Measurements from ENCODE around the gene ARL6IP6. TPM values are rescaled to one million over a fixed set of nuclear protein-coding genes. Genes with fewer than 3 reads are reported as not detected.
"Not testable (repeated sequence)": the region's sequence is repeated elsewhere in the genome, so short reads cannot be mapped to it uniquely, and the experiment has no call there.

The ARL6IP6 gene
- total RNA-seq, 1 donor from 2014 or later = 26.6 TPM

DNA sequence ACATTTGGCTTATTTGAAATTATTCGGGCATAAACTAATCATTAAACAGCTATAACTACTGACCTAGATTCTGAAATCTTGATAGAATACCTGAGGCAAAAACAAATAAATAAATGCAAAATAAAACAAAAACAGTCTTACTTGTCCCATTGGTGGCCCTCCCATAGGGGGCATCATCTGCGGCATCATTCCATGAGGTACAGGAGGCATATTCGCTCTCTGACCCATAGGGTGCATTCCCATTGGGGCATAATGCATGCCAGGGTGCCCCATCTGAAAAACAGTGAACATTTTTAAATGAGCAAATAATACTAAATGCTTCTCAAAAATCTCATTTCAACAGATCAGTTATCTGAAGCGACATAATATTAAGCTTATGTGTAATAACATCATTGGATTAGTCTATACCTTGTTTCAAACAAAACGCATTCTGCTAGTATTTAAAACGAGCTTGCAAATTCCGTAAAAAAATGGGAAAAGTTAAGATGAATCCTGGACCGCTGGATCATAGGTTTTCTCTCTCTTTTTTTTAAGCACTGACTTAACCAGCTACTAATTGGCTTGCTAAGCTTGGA is 2.5 kb upstream of the ARL6IP6 start:
- H3K4me1 Mint-ChIP-seq (ENCODE audit: unreplicated experiment) = peaks cover 27% of the 10 kb centered on the region
- no peaks in the 10 kb centered on the region for H3K9me3 Mint-ChIP-seq
- TF ChIP-seq, protein P1, sequence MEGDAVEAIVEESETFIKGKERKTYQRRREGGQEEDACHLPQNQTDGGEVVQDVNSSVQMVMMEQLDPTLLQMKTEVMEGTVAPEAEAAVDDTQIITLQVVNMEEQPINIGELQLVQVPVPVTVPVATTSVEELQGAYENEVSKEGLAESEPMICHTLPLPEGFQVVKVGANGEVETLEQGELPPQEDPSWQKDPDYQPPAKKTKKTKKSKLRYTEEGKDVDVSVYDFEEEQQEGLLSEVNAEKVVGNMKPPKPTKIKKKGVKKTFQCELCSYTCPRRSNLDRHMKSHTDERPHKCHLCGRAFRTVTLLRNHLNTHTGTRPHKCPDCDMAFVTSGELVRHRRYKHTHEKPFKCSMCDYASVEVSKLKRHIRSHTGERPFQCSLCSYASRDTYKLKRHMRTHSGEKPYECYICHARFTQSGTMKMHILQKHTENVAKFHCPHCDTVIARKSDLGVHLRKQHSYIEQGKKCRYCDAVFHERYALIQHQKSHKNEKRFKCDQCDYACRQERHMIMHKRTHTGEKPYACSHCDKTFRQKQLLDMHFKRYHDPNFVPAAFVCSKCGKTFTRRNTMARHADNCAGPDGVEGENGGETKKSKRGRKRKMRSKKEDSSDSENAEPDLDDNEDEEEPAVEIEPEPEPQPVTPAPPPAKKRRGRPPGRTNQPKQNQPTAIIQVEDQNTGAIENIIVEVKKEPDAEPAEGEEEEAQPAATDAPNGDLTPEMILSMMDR (conservative IDR thresholded peaks at IDR 0.05) = peak; percentile 86
- H3K27ac Mint-ChIP-seq = peak overlapping the region; percentile 98
- peak overlapping the region; percentile 98 for H3K4me3 Mint-ChIP-seq
- peaks cover 34% of the 10 kb centered on the region for H3K36me3 Mint-ChIP-seq
- DNase-seq (ENCODE audit: extremely low spot score, unreplicated experiment) = no peak
- no peaks in the 10 kb centered on the region for H3K27me3 Mint-ChIP-seq

DNA sequence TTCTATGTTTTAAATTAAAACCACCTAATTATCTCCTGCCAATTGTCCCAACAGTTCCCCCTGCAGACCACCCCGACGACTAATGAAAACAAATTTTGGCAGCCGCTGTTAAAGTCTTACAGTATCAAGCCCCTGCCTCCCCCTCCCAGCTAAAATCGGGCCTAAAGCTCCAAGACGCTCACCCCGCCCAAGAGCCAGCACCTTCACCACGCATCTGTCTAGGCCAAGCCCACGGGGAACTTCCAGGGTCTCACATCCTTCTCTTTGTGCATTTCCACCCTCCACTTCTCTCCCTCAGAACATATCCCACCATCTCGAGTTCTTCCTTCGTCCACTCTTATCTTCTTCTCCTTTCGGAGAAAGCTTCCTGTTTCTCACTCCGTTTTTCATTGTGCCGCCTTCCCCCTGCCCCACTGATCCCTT is 1.6 kb upstream of the ARL6IP6 start:
- peak overlapping the region; percentile 98 for H3K4me3 Mint-ChIP-seq
- H3K9me3 Mint-ChIP-seq = no peaks in the 10 kb centered on the region
- peaks cover 34% of the 10 kb centered on the region for H3K36me3 Mint-ChIP-seq
- H3K27me3 Mint-ChIP-seq = no peaks in the 10 kb centered on the region
- peak overlapping the region; percentile 98 for H3K27ac Mint-ChIP-seq
- DNase-seq (ENCODE audit: extremely low spot score, unreplicated experiment) = no peak
- H3K4me1 Mint-ChIP-seq (ENCODE audit: unreplicated experiment) = peaks cover 27% of the 10 kb centered on the region
- TF ChIP-seq, protein P1 (conservative IDR thresholded peaks at IDR 0.05) = no peak

DNA sequence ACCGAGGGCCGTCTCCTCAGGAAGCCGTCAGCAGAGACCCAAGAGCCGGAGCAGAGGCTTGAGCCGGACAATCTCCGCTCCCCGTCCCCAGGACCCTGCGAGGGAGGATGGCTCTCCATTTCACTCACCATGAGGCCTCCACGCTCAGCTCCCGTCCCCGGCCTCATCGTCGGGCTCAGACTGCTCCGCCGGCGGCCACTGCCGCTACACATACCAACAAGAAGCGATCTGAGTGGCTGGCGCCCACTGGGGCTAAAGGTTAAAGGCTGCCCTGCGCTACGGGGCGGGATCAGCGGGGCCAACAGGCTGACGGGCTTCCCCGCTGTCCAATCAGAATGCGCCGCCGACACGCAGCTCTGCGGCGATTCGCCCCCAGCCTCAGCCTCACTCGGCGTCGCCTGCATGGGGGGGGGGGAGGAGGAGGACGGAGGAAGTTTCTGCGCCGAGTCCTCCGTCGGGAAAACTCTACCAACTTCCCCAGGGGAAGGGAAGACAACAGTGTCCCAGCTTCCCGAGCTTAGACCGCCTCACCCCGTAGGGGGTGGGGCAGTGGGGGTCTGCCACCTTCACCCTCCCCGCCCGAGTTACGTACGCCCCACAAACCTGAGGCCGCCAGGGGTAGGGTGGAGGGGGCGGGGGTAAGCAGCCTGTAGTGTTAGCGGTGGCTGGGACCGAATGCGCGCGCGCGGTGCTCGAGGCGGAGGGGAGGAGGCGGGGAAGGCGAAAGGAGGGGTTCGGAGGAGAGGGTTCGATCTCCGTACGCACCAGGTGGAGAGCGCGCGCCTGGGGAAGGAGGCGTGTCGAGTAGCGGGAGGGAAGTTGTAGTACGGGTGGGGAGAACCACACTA is 968 bp upstream of the ARL6IP6 start, which contains the start of gene PRPF40A:
Gene PRPF40A, minus strand, starts transcription at position 234 of the 848 bp plus-strand sequence. Its CDS starts 22 bp downstream, at position 212.
- TF ChIP-seq, protein P1 (conservative IDR thresholded peaks at IDR 0.05) = peak; percentile 27

DNA sequence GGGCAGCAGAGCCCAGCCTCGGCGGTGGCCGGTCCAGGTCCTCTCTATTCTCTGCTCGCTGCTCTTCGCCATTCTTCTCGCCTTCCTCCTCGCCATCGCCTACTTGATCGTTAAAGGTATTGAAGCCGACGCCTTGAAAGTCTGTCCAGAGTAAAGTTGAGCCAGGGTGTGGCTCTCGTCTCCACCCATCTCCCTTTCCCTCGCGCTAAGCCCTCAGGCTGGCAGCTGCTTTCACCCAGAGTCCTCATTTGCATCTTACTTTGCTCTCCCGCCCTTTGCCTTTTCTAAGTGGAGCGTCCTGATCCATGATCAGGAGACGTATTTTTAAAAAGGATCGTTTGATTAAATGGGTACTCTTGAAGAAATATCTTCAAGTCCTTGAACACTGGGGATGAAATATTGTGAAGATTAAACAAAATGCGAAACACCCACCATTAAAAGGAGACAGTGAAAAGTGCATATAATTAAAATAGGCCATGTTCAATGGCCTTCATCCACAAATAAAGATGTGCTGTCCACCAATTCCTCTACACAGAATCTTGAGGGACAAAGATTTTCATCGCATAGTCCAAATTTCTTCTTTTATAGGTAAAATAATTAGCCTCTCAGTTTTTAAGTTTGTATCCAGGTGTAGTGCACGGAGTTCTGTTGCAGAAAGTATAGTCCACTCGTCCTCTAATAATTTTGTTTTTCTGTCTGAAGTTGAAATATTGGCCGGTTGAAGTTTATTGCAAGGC is 657 bp downstream of the ARL6IP6 start:
- H3K27me3 Mint-ChIP-seq = no peaks in the 10 kb centered on the region
- peaks cover 36% of the 10 kb centered on the region for H3K36me3 Mint-ChIP-seq
- peaks cover 24% of the 10 kb centered on the region for H3K4me1 Mint-ChIP-seq (ENCODE audit: unreplicated experiment)
- peak overlapping the region; percentile 98 for H3K27ac Mint-ChIP-seq
- TF ChIP-seq, protein P1 (conservative IDR thresholded peaks at IDR 0.05) = no peak
- H3K9me3 Mint-ChIP-seq = no peaks in the 10 kb centered on the region
- DNase-seq (ENCODE audit: extremely low spot score, unreplicated experiment) = no peak
- peak overlapping the region; percentile 98 for H3K4me3 Mint-ChIP-seq

More for the DNA sequence above, 968 bp upstream of the ARL6IP6 start, which contains the start of gene PRPF40A:
- H3K27me3 Mint-ChIP-seq = no peaks in the 10 kb centered on the region
- peak within 1 kb of the TSS; percentile 98 for H3K27ac Mint-ChIP-seq
- peak; percentile 99 for DNase-seq (ENCODE audit: extremely low spot score, unreplicated experiment)
- H3K9me3 Mint-ChIP-seq = no peaks in the 10 kb centered on the region
- peak within 1 kb of the TSS; percentile 98 for H3K4me3 Mint-ChIP-seq
- H3K36me3 Mint-ChIP-seq = peaks cover 34% of the 10 kb centered on the region
- H3K4me1 Mint-ChIP-seq (ENCODE audit: unreplicated experiment) = peaks cover 24% of the 10 kb centered on the region

DNA sequence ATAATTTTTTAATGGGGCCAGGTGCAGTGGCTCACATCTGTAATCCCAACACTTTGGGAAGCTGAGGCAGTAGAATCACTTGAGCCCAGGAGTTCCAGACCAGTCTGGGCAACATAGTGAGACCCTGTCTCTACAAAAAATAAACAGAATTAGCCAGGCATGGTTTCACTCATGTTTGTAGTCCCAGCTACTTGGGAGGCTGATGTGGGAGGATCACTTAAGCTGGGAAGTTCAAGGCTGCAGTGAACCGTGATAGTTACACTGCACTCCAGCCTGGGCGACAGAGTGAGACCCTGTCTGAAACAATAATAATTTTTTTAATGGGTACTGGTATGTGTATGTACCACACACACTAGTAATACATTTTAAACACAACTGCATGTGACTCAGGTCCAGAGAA is 2.4 kb downstream of the ARL6IP6 start:
- Mint-ChIP-seq H3K27me3 (no peaks in the 10 kb centered on the region), H3K36me3 (peaks cover 31% of the 10 kb centered on the region), H3K9me3 (no peaks in the 10 kb centered on the region), H3K4me1 (ENCODE audit: unreplicated experiment) (peaks cover 17% of the 10 kb centered on the region), H3K4me3 (peak overlapping the region; percentile 98), H3K27ac (no peak overlapping the region)
- TF ChIP-seq, protein P1 (conservative IDR thresholded peaks at IDR 0.05) = no peak
- DNase-seq (ENCODE audit: extremely low spot score, unreplicated experiment) = no peak

DNA sequence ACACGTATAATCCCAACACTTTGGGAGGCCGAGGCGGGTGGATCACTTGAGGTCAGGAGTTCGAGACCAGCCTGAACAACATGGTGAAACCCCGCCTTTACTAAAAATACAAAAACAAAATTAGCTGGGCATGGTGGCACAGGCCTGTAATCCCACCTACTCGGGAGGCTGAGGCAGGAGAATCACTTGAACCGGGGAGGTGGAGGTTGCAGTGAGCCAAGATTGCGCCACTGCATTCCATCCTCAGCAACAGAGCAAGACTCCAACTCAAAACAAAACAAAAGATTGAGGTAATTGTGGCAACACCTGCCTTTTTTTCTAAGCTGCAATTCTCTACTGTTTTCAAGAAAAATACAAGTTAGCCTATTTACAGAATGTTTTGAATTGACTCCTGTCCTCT is 4.2 kb downstream of the ARL6IP6 start:
- not testable (repeated sequence) for H3K4me3 Mint-ChIP-seq, H3K27ac Mint-ChIP-seq

More for the DNA sequence above, 4.2 kb downstream of the ARL6IP6 start:
- not testable (repeated sequence) for DNase-seq (ENCODE audit: extremely low spot score, unreplicated experiment); H3K27me3 Mint-ChIP-seq; H3K9me3 Mint-ChIP-seq
- H3K4me1 Mint-ChIP-seq (ENCODE audit: unreplicated experiment) = peaks cover 12% of the 10 kb centered on the region
- H3K36me3 Mint-ChIP-seq = peaks cover 19% of the 10 kb centered on the region

Data from type B pancreatic cell (in vitro differentiated cells).